K562 (cell line): ENCODE measurements around the gene NUP50. TPM values are rescaled to one million over a fixed set of nuclear protein-coding genes. Genes with fewer than 3 reads are reported as not detected.

Source experiments
- ATF6 ChIP-seq: sonication (generic); formaldehyde crosslinking; IDR thresholded peaks from 2 replicates; pipeline ENCODE4 v1.4.0; 2020; ENCODE audit warnings: mild to moderate bottlenecking, missing genetic modification reagents
- BRD9 ChIP-seq: fragments of 450-650 bp; IDR thresholded peaks from 2 replicates; pipeline ENCODE4 v1.6.1; 2018; ENCODE audit warnings: low read depth; ENCODE audit not compliant: partially characterized antibody
- CHCHD3 ChIP-seq: fragments of 250-450 bp; sonication (Bioruptor Pico); IDR thresholded peaks from 2 replicates; pipeline ENCODE4 v2.1.2; 2022; ENCODE audit warnings: mild to moderate bottlenecking
- EGR1 ChIP-seq: fragments of 450-650 bp; conservative IDR thresholded peaks from 2 replicates; pipeline ENCODE4 v1.6.1; 2017; ENCODE audit warnings: mild to moderate bottlenecking
- ETS1 ChIP-seq: conservative IDR thresholded peaks from 2 replicates; pipeline ENCODE4 v1.6.1; 2011; ENCODE audit warnings: low read depth, mild to moderate bottlenecking, low read length; ENCODE audit not compliant: control insufficient read depth
- EZH2 ChIP-seq: IDR thresholded peaks from 2 replicates; pipeline ENCODE4 v1.6.1; 2012; ENCODE audit warnings: low read depth, mild to moderate bottlenecking, inconsistent platforms, low read length, borderline replicate concordance
- GTF2A2 ChIP-seq: IDR thresholded peaks from 2 replicates; pipeline ENCODE4 v1.6.1; 2016; ENCODE audit warnings: mild to moderate bottlenecking, missing genetic modification characterization, missing compliant biosample characterization
- GTF2B ChIP-seq: IDR thresholded peaks from 2 replicates; pipeline ENCODE4 v1.6.1; 2011; ENCODE audit not compliant: insufficient read length; ENCODE audit errors: extremely low read depth
- HNRNPUL1 ChIP-seq: fragments of 200-400 bp; formaldehyde crosslinking; IDR thresholded peaks from 2 replicates; pipeline ENCODE4 v1.6.1; 2017; ENCODE audit warnings: low read length
- HOMEZ ChIP-seq: fragments of 250-450 bp; sonication (Bioruptor Pico); IDR thresholded peaks from 2 replicates; pipeline ENCODE4 v1.4.0; 2020; ENCODE audit warnings: mild to moderate bottlenecking, moderate library complexity
- IRF2 ChIP-seq: sonication (generic); formaldehyde crosslinking; IDR thresholded peaks from 2 replicates; pipeline ENCODE4 v1.8.1; 2022; ENCODE audit warnings: mild to moderate bottlenecking, missing genetic modification reagents
- MBD2 ChIP-seq: sonication (generic); IDR thresholded peaks from 2 replicates; pipeline ENCODE4 v1.6.1; 2016; ENCODE audit warnings: low read depth, borderline replicate concordance
- MTF1 ChIP-seq: fragments of 250-450 bp; sonication (Bioruptor Pico); IDR thresholded peaks from 2 replicates; pipeline ENCODE4 v1.9.0; 2021; ENCODE audit warnings: moderate library complexity, mild to moderate bottlenecking, inconsistent platforms, borderline replicate concordance
- NBN ChIP-seq: fragments of 450-650 bp; IDR thresholded peaks from 2 replicates; pipeline ENCODE4 v1.6.1; 2016; ENCODE audit warnings: low read depth, mild to moderate bottlenecking
- POLR2G ChIP-seq: fragments of 200-400 bp; formaldehyde crosslinking; IDR thresholded peaks from 2 replicates; pipeline ENCODE4 v1.6.1; 2017; ENCODE audit warnings: low read depth, mild to moderate bottlenecking, antibody characterized with exemption, low read length, moderate library complexity
- SIRT6 ChIP-seq: IDR thresholded peaks from one replicate; pipeline ENCODE4 v1.6.1; 2012; ENCODE audit warnings: low read depth, mild to moderate bottlenecking, control low read depth, inconsistent platforms, low read length, moderate library complexity
- SMARCE1 ChIP-seq: fragments of 450-650 bp; IDR thresholded peaks from 2 replicates; pipeline ENCODE4 v1.7.1; 2016; ENCODE audit warnings: mild to moderate bottlenecking
- SNIP1 ChIP-seq: fragments of 450-650 bp; IDR thresholded peaks from 2 replicates; pipeline ENCODE4 v1.7.1; 2017; ENCODE audit warnings: low read depth, mild to moderate bottlenecking
- SRSF3 ChIP-seq: fragments of 200-400 bp; formaldehyde crosslinking; IDR thresholded peaks from 2 replicates; pipeline ENCODE4 v1.6.1; 2016; ENCODE audit warnings: mild to moderate bottlenecking, low read length, moderate library complexity; ENCODE audit not compliant: insufficient read depth
- STAT5B ChIP-seq: fragments of 250-450 bp; sonication (Bioruptor Pico); IDR thresholded peaks from 2 replicates; pipeline ENCODE4 v1.8.0; 2021; ENCODE audit warnings: mild to moderate bottlenecking, inconsistent platforms
- TRIM28 ChIP-seq: fragments of 450-650 bp; IDR thresholded peaks from 2 replicates; pipeline ENCODE4 v1.6.1; 2017
- ZNF224 ChIP-seq: sonication (generic); formaldehyde crosslinking; IDR thresholded peaks from 2 replicates; pipeline ENCODE4 v1.8.0; 2022; ENCODE audit warnings: mild to moderate bottlenecking, missing genetic modification reagents
- ZNF561 ChIP-seq: fragments of 450-650 bp; formaldehyde crosslinking; conservative IDR thresholded peaks from 2 replicates; pipeline ENCODE4 v1.4.0; 2020; ENCODE audit warnings: mild to moderate bottlenecking, moderate library complexity
- ZNF764 ChIP-seq: fragments of 250-450 bp; sonication (Bioruptor Pico); IDR thresholded peaks from 2 replicates; pipeline ENCODE4 v1.4.0; 2020; ENCODE audit warnings: low read depth, mild to moderate bottlenecking, moderate library complexity
- polyA plus RNA-seq, 8 experiments: library from polyadenylated mRNA; depleted of rRNA in 4 of 8; stranded (reverse) in 5 of 8; unstranded in 3 of 8; fragments of >200 nt; fragmentation: Nextera tagmentation in 2 of 8; fragmentation: Illumina TruSeq in 1 of 8; extraction: Ambion mirVana in 2 of 8; extraction: Trizol in 1 of 8; gene quantifications; 2 replicates each; pipeline versions ENCODE4 v1.2.1 to v1.2.3, GENCODE V29; 2011 to 2014; ENCODE audit warnings: inconsistent platforms in 1 of 8, missing spikeins in 1 of 8
- total RNA-seq, 7 experiments: library from RNA; depleted of rRNA in 6 of 7; stranded (reverse); fragments of >200 nt in 6 of 7; fragmentation: Illumina TruSeq in 2 of 7; extraction: Trizol in 2 of 7; gene quantifications; 2 replicates each; pipeline versions ENCODE4 v1.2.1 to v1.2.3, GENCODE V29; 2011 to 2021; ENCODE audit warnings: low replicate concordance in 1 of 7

The NUP50 gene
- total and polyA plus RNA-seq, 9 of the 15 experiments (the other 6 are each of a cell fraction or from before 2014, with no cell fraction given): 23.8 to 83.7 (median 55.3) TPM

GRCh38 chr22:45163451-45164269 lies at the start of gene NUP50 (continued):
- TF ChIP-seq NBN: no peak
- TF ChIP-seq ETS1: no peak; the same call in 1 of the 2 replicates
- no peak for TF ChIP-seq EGR1
- TF ChIP-seq POLR2G: peak; percentile 91
- TF ChIP-seq MBD2: no peak
- TF ChIP-seq GTF2A2 (tag): no peak
- no peak for TF ChIP-seq STAT5B
- no peak for TF ChIP-seq CHCHD3 (CRISPR knock-in tag)
- no peak for TF ChIP-seq HNRNPUL1
- no peak for TF ChIP-seq ZNF561
- TF ChIP-seq SNIP1: no peak
- TF ChIP-seq EZH2: no peak
- TF ChIP-seq MTF1 (CRISPR knock-in tag): no peak
- TF ChIP-seq TRIM28: no peak
- no peak for TF ChIP-seq HOMEZ (CRISPR knock-in tag)
- no peak for TF ChIP-seq SMARCE1
- TF ChIP-seq ZNF764 (CRISPR knock-in tag): no peak
- no peak for TF ChIP-seq ZNF224
- no peak for TF ChIP-seq IRF2 (CRISPR knock-in tag)
- TF ChIP-seq ATF6 (CRISPR knock-in tag): no peak; the same call in 1 of the 2 replicates
- TF ChIP-seq SIRT6: no peak
- TF ChIP-seq BRD9: no peak
- no peak for TF ChIP-seq SRSF3
- no peak for TF ChIP-seq GTF2B
